Spleen (tissue), 11 donors: Measurements from ENCODE around the gene BHLHE40. TPM values are rescaled to one million over a fixed set of nuclear protein-coding genes. Genes with fewer than 3 reads are reported as not detected.

Source experiments
- DNase-seq: peaks from one replicate; pipeline ENCODE4 v3.0.0-alpha.2; 2020
- H3K27ac ChIP-seq, 8 donors: fragments of 200-600 bp; sonication (generic) in 7 of 8; 1 replicate in 4 of 8; 2 replicates in 4 of 8; pipeline versions ENCODE4 v1.5.0 to v1.8.0; 2016 to 2021; ENCODE audit warnings: inconsistent platforms in 4 of 8, mild to moderate bottlenecking in 4 of 8, moderate library complexity in 1 of 8
- H3K27me3 ChIP-seq, 7 donors: fragments of 200-600 bp; sonication (generic) in 6 of 7; replicated peaks in 1 of 7; 1 replicate in 4 of 7; 2 replicates in 3 of 7; pipeline versions ENCODE4 v1.5.0 to v1.8.0; 2016 to 2021; ENCODE audit warnings: inconsistent platforms in 3 of 7, mild to moderate bottlenecking in 1 of 7
- H3K36me3 ChIP-seq, 6 donors: fragments of 200-600 bp; sonication (generic) in 5 of 6; 1 replicate in 4 of 6; 2 replicates in 2 of 6; pipeline versions ENCODE4 v1.5.0 to v1.8.0; 2016 to 2021; ENCODE audit warnings: inconsistent platforms in 2 of 6
- H3K4me1 ChIP-seq, 6 donors: fragments of 200-600 bp; sonication (generic) in 5 of 6; 1 replicate in 3 of 6; 2 replicates in 3 of 6; pipeline versions ENCODE4 v1.5.0 to v1.8.0; 2016 to 2021; ENCODE audit warnings: inconsistent platforms in 3 of 6
- H3K4me3 ChIP-seq, 8 donors: fragments of 200-600 bp; sonication (generic) in 7 of 8; 1 replicate in 4 of 8; 2 replicates in 4 of 8; pipeline versions ENCODE4 v1.5.0 to v1.8.0; 2016 to 2021; ENCODE audit warnings: inconsistent platforms in 4 of 8, mild to moderate bottlenecking in 4 of 8, moderate library complexity in 2 of 8
- H3K9me3 ChIP-seq, 8 donors: fragments of 200-600 bp; sonication (generic) in 7 of 8; 1 replicate in 4 of 8; 2 replicates in 4 of 8; pipeline versions ENCODE4 v1.5.0 to v1.8.0; 2016 to 2021; ENCODE audit warnings: inconsistent platforms in 4 of 8
- CTCF ChIP-seq, 11 experiments: fragments of 200-600 bp in 7 of 11; fragments of 450-650 bp in 4 of 11; sonication (generic) in 4 of 11; IDR thresholded peaks in 8 of 11; conservative IDR thresholded peaks in 3 of 11; 1 replicate in 7 of 11; 2 replicates in 4 of 11; pipeline versions ENCODE4 v1.4.0 to v1.8.0; 2016 to 2021; ENCODE audit warnings: antibody characterized with exemption in 11 of 11, inconsistent platforms in 4 of 11, mild to moderate bottlenecking in 1 of 11
- POLR2A ChIP-seq, 3 donors: fragments of 450-650 bp; IDR thresholded peaks; one replicate each; pipeline ENCODE4 v1.5.1; 2017; ENCODE audit warnings: antibody characterized with exemption in 3 of 3, mild to moderate bottlenecking in 1 of 3
- POLR2AphosphoS5 ChIP-seq, 3 donors: sonication (generic); formaldehyde crosslinking; IDR thresholded peaks; one replicate each; pipeline ENCODE4 v1.5.1; 2017; ENCODE audit warnings: antibody characterized with exemption in 3 of 3
- WGBS, 5 donors: extraction: QIAGEN DNeasy Blood & Tissue Kit in 3 of 5; methylation state at CpG; one replicate each; pipeline versions ENCODE4 v1.1.5 to v1.1.7; 2013 to 2018; 5-methylcytosine and 5-hydroxymethylcytosine counted together
- intact Hi-C: fragments of 100-400 bp; cut with DNase I; formaldehyde crosslinking; loops from one replicate; pipeline ENCODE4 v1.15.0; 2023; ENCODE audit warnings: low total_unique reads
- polyA plus RNA-seq, 3 donors: library from polyadenylated mRNA; stranded (reverse); fragments of 200-250 nt; gene quantifications; one replicate each; pipeline ENCODE4 v1.2.1, GENCODE V29; 2013
- total RNA-seq, 7 donors: library from RNA; depleted of rRNA in 3 of 7; stranded (reverse); fragments of >200 nt in 3 of 7; fragmentation: NEBNext Ultra II Directional in 4 of 7; extraction: Animal tissue kit (Norgen Biotek cat#: 25700) in 4 of 7; gene quantifications; one replicate each; pipeline versions ENCODE4 v1.1.0 to v1.2.1, GENCODE V29; 2016 to 2021
- donor health status: healthy with polysubstance abuse.
- donor health status: DM: no; HTN: no; CAD: no; lungs with moderate emphysema.
- donor health status: DM: no; HTN: no; CAD: no.
- donor health status: Bipolar disorder and iron deficiency.
- donor health status: healthy.
- donor health status: DM: no; HTN: no; CAD: no.
- donor health status: DM: yes; HTN: yes; CAD: no.

Gene BHLHE40
- total and polyA plus RNA-seq, 10 donors, result 11.8 to 108 (median 30.0) TPM

- H3K27ac ChIP-seq, result no peak overlapping the region
- intact Hi-C loops, result no loop called here
- 89 to 92% (median 90%) methylated on average over 7 of the region's 7 CpGs for WGBS, 5 donors
- no peak overlapping the region for H3K4me3 ChIP-seq
- H3K9me3 ChIP-seq, result no peaks in the 10 kb centered on the region
- TF ChIP-seq POLR2A (IDR thresholded peaks at IDR 0.05) (no peak), CTCF (IDR thresholded peaks at IDR 0.05 in 8 of 11, conservative IDR thresholded peaks at IDR 0.05 in 3 of 11) (no peak), POLR2AphosphoS5 (IDR thresholded peaks at IDR 0.05) (no peak)
- no peaks in the 10 kb centered on the region for H3K27me3 ChIP-seq
- no peaks in the 10 kb centered on the region for H3K36me3 ChIP-seq
- H3K4me1 ChIP-seq, result peaks cover 0 to 25% (median 0%) of the 10 kb centered on the region in 6 donors
- DNase-seq, result no peak
Measured at GRCh38 chr3:4997946-4998345, 18.7 kb downstream of the BHLHE40 start.

- H3K27ac ChIP-seq, result no peak overlapping the region
- DNase-seq, result no peak
- H3K9me3 ChIP-seq, result no peaks in the 10 kb centered on the region
- H3K4me1 ChIP-seq, result peaks cover 0 to 13% (median 0%) of the 10 kb centered on the region in 6 donors
- no peak overlapping the region for H3K4me3 ChIP-seq
- TF ChIP-seq POLR2A (IDR thresholded peaks at IDR 0.05) (no peak), CTCF (IDR thresholded peaks at IDR 0.05 in 8 of 11, conservative IDR thresholded peaks at IDR 0.05 in 3 of 11) (no peak)
- intact Hi-C loops, result no loop called here
- no peaks in the 10 kb centered on the region for H3K36me3 ChIP-seq
- 65 to 77% (median 72%) methylated on average over 5 to 6 of the region's 6 CpGs for WGBS, 5 donors
- no peaks in the 10 kb centered on the region for H3K27me3 ChIP-seq
Measured at GRCh38 chr3:4999531-5000184, 20.4 kb downstream of the BHLHE40 start.

DNA sequence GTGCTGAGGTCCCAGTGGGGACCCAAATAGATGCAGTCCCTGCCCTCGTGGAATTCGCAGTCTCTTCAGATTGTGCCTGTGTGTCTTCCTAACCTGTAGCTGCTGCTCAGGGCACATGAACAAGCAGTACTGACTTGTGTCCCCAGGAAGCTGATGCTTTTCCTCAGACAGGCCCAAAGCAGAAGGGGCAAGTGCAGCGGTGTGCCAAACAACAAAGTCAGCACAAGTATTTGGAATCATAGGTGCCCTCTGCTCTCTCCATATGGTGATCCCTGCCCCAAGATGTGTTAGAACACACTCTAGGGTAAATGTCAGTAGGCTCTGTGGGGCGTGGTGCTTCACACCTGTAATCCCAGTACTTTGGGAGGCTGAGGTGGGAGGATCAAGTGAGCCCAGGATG, 21.9 kb downstream of the BHLHE40 start:
- TF ChIP-seq POLR2A (IDR thresholded peaks at IDR 0.05), result no peak
- no peak for TF ChIP-seq CTCF (IDR thresholded peaks at IDR 0.05 in 8 of 11, conservative IDR thresholded peaks at IDR 0.05 in 3 of 11)
- no peak for TF ChIP-seq POLR2AphosphoS5 (IDR thresholded peaks at IDR 0.05)
- H3K27ac ChIP-seq, result no peak overlapping the region
- no peak overlapping the region for H3K4me3 ChIP-seq
- no peak for DNase-seq
- no peaks in the 10 kb centered on the region for H3K9me3 ChIP-seq
- intact Hi-C loops, result no loop called here
- 92 to 98% (median 96%) methylated on average over 3 to 4 of the region's 4 CpGs for WGBS, 5 donors
- H3K4me1 ChIP-seq, result peaks cover 0 to 14% (median 0%) of the 10 kb centered on the region in 6 donors
- H3K36me3 ChIP-seq, result no peaks in the 10 kb centered on the region
- no peaks in the 10 kb centered on the region for H3K27me3 ChIP-seq

DNA sequence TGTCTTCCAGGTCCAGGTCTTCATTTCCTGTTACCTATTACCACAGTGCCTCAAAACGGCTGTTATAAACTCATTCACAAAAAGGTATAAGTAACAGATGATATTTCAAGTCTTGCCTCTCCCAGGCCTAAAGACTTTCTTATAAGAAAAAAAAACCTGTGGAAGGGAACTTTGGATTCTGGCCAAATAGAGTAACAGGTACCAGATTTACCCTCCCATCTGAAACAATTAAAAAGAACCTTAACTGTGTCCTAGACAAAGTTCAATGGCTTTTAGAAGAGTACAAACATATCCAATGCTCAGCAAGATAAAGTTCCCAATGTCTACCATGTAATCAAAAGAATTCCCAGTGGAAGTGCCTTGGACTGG, 22.6 kb downstream of the BHLHE40 start:
- 57 to 81% (median 70%) methylated on average over 1 of the region's 1 CpG for WGBS, 5 donors
- Histone ChIP-seq H3K9me3 (no peaks in the 10 kb centered on the region), H3K4me3 (no peak overlapping the region), H3K27ac (no peak overlapping the region), H3K4me1 (peaks cover 0 to 20% (median 4%) of the 10 kb centered on the region in 6 donors), H3K27me3 (no peaks in the 10 kb centered on the region), H3K36me3 (no peaks in the 10 kb centered on the region)
- TF ChIP-seq CTCF (IDR thresholded peaks at IDR 0.05 in 8 of 11, conservative IDR thresholded peaks at IDR 0.05 in 3 of 11) (no peak), POLR2A (IDR thresholded peaks at IDR 0.05) (no peak), POLR2AphosphoS5 (IDR thresholded peaks at IDR 0.05) (no peak)
- intact Hi-C loops, result no loop called here
- DNase-seq, result no peak
